NOMO-1 treated with dmso at 0.1 percent for 144 hours (cell line): ENCODE data around the gene SLC9A5.

Source experiments
- DNase-seq: peaks from one replicate; lab custom pipeline; 2025; ENCODE audit not compliant: unreplicated experiment; lab: John Stamatoyannopoulos, UW

Gene SLC9A5

GRCh38 chr16:67304020-67304419 is 55.2 kb downstream of the SLC9A5 start:
- DNase-seq, result no peak

DNA sequence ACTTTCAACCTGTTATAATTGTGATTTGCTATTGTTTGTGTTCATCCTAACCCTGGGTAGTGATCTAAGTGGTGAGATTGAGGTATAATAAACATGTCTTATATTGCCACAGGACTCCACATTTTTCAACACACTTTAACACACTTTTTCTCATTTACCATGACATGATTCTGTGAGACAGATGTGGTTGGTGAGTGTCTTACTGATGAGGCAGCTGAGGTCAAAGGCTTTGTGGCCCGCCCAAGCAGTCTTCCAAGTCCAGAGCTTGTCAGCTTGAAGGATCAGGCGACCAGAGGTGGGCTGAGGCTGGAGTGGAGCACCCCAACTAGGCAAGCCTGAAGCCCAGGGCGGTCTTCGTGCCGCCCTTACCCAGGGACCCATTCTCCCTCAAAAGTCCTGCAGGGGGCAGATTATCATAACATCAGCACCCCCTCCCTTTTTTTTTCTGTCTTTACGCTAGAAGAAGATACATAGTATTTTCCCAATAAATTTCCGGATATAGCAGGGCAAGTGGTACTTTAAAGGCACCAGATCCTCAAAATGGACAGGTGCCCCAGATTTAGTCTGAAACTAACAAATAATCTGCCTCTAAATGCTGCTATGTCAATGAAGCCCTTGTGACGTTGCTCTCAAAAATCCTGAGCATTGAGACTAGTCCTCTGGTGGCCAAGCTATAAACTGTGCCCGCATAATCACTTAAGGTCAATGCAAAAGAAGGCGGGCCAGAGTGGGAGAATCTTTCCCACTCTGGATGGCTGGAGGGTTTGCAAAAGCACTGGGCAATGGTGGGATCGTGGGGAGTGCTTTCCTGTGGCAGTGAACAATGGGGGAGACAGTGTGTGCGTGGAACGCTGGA is 56.7 kb downstream of the SLC9A5 start:
- DNase-seq, result no peak

GRCh38 chr16:67310561-67310960 is 61.8 kb downstream of the SLC9A5 start:
- no peak for DNase-seq

- DNase-seq, result no peak
These were observed 63.1 kb downstream of the SLC9A5 start for GRCh38 chr16:67311607-67312488.

DNA sequence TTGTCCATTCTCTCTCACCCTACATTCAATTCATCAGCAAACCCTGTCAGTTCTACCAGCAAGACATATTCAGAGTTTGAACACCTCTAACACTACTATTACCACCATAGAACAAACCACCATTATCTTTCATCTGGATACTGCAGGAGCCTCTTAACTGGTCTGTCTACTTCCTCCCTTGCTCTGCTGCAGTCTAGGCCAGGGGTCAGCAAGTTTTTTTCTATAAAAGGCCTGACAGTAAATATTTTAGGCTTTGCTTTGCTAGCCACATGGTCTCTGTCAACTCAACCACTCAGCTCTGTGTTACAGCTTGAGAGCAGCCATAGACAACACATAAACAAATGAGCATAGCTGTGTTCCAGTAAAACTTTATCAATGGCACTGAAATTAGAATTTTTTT is 63.9 kb downstream of the SLC9A5 start:
- no peak for DNase-seq

DNA sequence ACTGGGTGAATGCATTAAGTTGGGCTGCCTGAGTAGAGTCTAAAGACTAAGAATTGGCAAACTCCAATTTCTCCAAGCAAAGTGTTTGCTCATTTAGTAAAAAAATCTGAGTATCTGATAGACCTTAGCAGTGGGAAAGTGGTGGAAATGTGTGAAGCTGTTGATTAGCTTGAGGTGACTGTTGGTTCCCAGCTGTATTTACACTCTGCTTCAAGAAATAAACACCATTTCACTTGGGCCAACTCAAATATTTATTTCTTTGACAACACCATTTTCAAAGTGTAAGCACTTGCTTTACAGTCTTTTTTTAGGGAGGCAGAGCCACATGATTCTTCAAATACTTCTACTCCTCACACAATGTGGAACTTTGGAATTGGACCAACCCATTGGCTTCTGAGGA is 69.1 kb downstream of the SLC9A5 start:
- no peak for DNase-seq
